H4 (cell line): Measurements from ENCODE around the gene CCDC69. TPM values are rescaled to one million over a fixed set of nuclear protein-coding genes. Genes with fewer than 3 reads are reported as not detected.

Source experiments
- DNase-seq: peaks from one replicate; pipeline ENCODE4 v3.0.0-alpha.2; 2015; ENCODE audit warnings: low spot score
- total RNA-seq: library from RNA; depleted of rRNA; stranded (reverse); fragments of >200 nt; shearing (Covaris generic); gene quantifications from 2 replicates; pipeline ENCODE4 v1.2.3, GENCODE V29; 2014; rRNA removed

CCDC69 gene
- total RNA-seq, 1 experiment from 2014 or later = 4.9 TPM

DNA sequence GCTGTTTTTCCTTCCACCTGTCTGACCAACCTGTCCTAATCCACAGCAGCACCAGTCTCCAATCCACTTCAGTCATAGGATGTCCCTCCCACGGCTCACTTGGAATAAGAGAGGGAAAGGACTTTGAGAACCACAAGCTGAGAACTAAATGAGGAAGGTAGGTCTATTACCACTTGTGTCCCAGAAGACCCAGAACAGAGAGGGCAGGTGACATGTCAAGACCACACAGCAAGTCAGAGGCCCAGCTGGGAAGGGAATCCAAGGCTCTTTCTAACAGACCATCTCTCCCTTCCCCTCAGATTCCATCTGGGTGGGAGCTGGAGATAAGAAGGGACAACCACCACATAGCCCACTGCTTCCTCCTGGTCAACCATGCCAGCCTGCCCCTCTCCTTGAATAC lies 81.0 kb downstream of the CCDC69 start:
- no peak for DNase-seq

DNA sequence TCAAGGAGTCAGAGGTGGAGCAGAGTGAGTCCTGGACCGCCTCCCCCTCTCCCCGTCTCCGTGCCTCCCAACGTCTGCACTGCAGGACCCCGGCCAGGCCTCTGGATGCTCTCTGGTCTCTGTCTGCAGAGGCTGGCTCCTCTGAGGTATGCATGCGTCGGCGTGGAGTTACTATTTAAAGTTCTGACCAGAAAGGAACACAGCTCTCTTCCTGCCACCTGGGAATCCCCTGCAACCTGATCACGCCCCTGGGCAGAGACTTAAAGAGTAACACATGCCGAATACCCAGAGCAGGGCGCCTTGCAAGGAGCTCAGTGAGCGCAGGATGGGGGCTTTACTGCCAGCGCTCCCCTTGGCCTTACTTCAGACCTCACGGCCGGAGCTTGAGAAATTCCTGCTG lies 82.4 kb downstream of the CCDC69 start:
- DNase-seq = no peak

DNA sequence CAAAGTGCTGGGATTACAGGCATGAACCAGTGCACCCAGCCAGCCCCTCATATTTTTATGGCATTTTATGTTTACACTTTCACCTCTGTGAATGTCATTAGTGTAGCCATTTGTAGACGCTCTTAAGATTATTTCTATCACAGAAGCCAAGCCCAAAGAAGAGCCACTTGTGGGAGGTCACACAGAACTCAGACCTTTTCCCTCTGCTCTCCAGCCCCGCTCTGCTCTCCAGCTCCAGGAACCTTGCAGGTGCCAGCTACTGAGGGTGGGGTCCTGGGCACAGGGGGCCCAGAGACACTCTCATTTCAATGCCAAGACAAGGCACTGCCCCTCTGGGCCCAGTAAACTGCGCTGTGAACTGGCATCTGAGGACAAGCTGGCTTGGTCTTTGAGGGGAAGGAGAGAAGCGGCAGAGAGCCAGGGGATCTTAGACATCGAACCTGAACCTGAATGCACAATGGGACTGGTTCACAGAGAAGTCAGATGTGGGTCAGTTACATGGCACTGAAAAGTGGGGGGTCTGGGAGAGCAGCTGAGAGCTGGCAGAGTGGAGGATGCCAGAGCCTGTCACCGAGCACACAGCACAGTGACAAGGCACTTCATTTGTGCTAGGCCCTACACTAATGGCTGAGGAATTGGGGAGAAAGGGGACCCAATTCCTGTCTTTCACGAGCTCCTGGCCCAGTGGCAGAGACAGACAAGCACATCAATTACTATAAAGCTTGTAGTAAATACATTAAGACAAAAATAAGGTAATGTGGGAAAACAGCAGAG lies 83.0 kb downstream of the CCDC69 start:
- no peak for DNase-seq

DNA sequence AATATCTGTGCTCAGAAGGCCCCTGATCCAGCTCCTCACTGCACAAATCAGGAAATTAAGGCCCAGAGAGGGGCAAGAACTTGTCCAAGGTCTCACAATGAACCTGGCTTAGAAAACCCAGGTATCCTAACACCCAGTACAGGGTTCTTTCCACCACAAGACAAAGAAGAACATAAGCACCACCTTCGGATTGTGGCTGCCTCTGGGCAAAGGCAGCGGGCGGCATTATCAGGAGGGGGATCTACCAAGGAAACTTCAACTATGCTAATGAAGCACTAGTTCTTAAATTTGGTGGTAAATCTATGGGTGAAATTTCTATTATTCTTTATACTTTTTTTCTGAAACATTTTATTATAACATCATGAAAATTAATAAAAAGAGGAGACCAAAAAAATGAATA lies 84.2 kb downstream of the CCDC69 start:
- DNase-seq = no peak

DNA sequence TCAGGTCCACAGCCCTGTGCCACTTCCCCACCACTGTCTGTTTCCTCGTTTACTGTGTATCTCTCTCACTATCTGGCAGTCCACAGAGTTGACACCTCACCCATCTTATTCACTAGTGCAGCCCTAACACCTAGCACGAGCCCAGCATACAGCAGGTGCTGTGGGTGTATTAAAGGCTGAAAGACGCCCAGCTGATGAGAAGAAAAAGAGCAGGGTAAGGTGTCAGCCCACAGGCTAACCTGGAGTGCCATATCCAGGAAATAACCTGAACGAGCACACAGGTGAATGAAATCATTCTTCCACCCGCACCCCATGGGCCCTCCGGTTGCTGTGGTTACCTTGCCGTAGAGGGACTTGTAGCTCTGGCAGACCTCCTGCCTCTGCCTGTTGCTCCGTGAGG lies 84.9 kb downstream of the CCDC69 start:
- DNase-seq = no peak

DNA sequence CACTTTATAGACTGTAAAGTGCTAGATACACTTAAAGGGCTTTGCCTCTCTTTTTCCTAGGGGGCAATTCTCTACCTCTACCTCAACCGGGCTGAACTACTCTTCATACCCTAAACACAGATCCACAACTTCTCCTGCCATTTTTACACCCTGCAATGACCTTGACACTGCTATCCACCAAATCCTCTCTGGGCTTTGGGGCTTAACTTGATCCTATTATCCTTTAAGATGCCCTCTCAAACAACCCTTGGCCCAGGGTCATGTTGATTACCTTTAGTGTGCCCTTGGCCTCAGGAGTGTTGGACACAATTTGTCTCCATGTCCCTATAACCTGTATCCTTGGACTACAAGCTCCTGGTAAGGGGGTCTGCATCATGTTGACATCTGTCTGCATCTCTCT lies 85.8 kb downstream of the CCDC69 start:
- DNase-seq = no peak

DNA sequence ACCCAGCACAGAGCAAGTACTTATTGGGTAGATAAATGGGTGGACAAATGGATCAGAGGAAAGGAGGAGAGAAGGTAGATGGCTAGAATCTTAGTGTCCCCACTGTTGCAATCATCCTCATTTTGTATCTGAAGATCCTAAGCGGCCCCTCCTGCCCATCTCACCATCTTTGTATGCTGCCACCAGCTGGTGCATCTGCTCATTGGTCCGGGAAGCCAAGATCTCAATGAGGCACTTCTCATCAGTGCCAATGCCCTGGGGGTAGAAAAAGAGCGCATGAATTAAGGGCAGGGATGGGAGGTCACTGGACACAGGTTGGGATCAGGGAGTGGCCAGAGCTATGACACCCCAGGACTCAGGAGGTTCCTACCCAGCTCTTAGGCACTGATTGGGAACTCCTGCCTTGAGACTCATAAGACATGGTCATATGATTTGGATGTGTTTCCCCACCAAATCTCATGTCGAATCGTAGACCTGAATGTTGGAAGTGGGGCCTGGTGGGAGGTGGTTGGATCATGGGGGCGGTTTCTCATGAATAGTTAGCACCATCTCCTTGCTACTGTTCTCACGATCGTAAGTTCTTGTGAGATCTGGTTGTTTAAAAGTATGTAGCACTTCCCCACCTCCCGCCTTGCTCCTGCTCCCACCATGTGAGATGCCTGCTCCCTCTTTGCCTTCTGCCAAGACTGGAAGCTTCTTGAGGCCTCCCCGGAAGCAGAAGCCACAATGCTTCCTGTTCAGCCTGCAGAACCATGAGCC lies 86.6 kb downstream of the CCDC69 start:
- no peak for DNase-seq

DNA sequence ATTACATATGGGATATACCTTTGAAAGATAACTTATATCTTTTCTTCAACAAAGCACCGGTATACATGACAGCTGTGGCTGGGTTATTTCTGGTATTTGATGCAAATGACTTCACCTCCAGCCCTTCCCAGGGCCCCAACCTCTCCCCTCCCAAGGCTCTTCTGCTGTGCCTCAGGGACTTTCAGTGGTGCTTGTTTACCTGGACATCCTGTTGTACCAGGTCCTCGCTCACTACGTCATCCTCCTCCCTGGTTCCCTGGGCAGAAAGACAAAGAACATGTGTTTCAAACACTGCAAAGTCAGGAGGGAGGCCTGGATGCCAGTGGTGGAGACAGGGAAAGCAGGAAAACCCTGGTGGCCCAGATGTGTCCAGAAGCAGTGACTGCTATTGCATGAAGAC lies 89.7 kb downstream of the CCDC69 start:
- no peak for DNase-seq

DNA sequence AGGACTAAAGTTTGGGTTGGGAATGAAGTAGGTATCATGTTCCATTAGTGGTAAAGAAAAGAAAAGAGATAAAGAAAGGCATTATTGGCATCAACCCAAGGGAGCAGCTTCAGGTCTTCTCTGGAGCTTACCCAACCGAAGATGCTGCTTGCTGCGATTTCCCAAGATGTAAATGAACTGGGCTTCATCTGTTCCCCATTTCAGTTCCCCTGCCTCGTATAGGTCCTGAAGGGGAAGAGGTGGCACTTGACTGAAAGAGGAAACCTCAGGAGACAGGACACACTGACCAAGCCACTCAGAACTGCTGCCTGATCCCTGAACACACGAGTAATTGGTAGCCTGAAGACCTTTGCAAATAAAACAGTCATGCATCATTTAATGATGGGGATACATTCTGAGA lies 90.9 kb downstream of the CCDC69 start:
- DNase-seq = no peak

Other genes with a start within 250 kb of the CCDC69 start
- 338 and 380 TPM in 2 replicates for gene GPX3, start 203.5 kb downstream of the CCDC69 start, total RNA-seq
- 38.7 and 41.9 TPM in 2 replicates for gene TNIP1, start 143.1 kb downstream of the CCDC69 start, total RNA-seq
- gene ANXA6, start 66.3 kb downstream of the CCDC69 start, total RNA-seq = 113 and 131 TPM in 2 replicates
- gene GM2A, start 29.1 kb upstream of the CCDC69 start, total RNA-seq = 13.7 and 16.2 TPM in 2 replicates
- not detected in 2 replicates for gene SLC36A3, start 79.7 kb upstream of the CCDC69 start, total RNA-seq
- gene SLC36A2, start 123.5 kb upstream of the CCDC69 start, total RNA-seq = 0.14 TPM in 1 of 2 replicates, not detected in the other
- 9.4 and 10.0 TPM in 2 replicates for gene SLC36A1, start 223.5 kb upstream of the CCDC69 start, total RNA-seq